ELF-1 (cell line): ENCODE measurements around the gene RNF225.
A peak's percentile ranks its signal among the peaks of the same experiment; 100 is the strongest.
"Not testable (repeated sequence)": the region's sequence is repeated elsewhere in the genome, so short reads cannot be mapped to it uniquely, and the experiment has no call there.

Experiments used
- DNase-seq: peaks from one replicate; pipeline ENCODE4 v3.0.0-alpha.2; 2016; ENCODE audit warnings: low read depth, low spot score

The RNF225 gene

GRCh38 chr19:58362272-58362994, 33.0 kb upstream of the RNF225 start, which contains the start of gene ZNF497:
ZNF497 (minus strand) TSS chr19:58362751; CDS start chr19:58357635, 5,116 bp downstream.
- peak; percentile 100 for DNase-seq

DNA sequence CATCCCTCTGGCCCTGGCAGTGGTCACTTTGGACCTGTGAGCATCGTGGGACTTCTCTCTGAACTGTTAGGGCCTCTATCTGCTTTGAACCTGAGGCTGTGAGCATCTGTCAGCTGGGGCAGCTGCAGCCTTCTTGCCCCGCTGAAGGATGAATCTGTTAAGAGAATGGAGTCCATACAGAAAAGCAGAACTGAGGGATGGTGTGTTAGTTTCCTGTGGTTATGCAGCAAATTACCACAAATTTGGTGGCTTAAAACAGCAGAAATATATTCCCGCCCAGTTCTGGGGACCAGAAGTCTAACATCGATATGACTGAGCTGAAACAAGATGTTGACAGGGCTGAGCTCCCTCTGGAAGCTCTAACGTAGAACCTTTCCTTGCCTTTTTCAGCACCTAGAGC, 31.3 kb upstream of the RNF225 start:
- no peak for DNase-seq

DNA sequence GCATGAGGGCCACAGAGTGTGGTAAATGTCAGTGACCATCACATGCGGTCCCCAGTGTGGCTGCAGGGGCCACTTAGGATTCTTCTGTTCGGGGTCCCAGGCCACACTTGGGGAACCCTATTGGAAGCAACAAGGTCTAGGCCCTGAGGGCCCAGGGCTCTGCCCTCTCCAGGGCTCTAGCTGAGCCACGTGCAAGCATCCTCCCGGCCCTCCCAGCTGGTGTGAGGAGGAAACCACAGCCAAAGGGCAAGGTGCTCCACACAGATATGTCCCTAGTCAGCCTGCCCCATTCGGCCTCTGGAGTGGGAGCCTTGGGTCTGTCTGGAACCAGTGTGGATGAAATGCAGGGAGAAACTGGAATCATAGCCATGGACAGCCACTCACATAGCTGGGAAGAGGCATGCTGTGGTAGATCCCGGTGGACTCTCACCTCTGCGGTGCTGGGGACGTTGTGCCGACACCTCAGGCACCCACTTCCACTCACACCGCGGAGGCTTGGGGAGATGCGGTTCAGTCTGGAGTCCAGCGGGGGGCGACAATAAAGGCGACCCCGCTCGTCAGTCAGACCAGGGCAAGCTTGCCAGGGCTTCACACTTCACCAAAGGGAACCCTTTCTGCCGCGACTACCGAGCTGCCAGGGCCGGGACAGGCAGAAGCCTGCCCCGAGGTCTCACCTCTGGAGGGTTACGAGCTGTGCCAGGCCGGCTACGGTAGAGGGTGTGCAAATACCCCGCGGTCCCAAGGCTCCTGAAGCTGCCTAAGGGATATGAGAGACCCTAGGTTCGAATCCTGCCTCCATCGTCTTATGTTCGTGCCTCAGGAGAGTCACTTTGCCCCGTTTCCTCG, 28.6 kb upstream of the RNF225 start:
- no peak for DNase-seq

DNA sequence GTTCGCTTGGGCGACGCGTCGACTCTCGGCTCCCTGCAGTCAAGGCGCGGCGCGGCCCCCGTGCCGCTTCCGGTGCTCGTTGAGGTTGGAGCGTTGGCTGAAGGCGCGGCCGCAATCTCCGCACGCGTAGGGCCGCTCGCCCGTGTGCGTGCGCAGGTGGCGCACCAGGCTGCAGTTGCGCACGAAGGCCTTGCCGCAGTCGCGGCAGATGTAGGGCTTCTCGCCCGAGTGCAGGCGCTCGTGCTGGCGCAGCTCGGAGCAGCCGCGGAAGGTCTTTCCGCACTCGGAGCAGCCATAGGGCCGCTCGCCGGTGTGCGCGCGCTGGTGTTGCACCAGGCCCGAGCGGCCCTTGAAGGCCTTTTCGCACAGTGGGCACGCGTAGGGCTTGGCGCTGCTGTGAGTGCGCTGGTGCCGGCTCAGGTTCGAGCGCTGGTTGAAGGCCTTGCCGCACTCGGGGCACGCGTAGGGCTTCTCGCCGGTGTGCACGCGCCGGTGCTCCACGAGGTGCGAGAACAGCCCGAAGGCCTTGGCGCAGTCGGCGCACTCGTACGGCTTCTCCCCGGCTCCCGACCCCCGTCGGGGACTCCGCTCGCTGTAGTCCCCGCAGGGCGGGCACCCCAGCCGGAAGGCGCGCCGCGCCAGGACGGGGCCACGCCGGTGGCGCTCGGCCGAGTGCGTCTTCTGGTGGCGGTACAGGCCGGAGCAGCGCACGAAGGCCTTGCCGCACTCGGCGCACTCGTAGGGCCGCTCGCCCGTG, 27.6 kb upstream of the RNF225 start:
- no peak for DNase-seq

GRCh38 chr19:58368561-58369360, 26.7 kb upstream of the RNF225 start:
- no peak for DNase-seq

- peak; percentile 53 for DNase-seq
Measured at GRCh38 chr19:58372311-58373133, 22.9 kb upstream of the RNF225 start.

GRCh38 chr19:58374200-58374599, 21.3 kb upstream of the RNF225 start:
- DNase-seq = no peak

DNA sequence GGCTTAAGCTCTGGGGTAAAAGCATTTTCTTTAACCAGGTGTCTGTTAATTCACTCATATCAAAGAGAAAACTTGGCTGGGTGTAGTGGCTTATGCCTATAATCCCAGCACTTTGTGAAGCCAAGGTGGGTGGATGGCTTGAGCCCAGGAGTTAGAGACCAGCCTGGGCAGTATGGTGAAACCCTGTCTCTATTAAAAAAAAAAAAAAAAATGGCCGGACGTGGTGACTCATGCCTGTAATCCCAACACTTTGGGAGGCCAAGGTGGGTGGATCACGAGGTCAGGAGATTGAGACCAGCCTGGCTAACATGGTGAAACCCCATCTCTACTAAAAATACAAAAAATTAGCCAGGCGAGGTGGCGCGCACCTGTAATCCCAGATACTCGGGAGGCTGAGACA, 18.7 kb upstream of the RNF225 start:
- DNase-seq = not testable (repeated sequence)

- DNase-seq = no peak
Measured at GRCh38 chr19:58379246-58379645, 16.2 kb upstream of the RNF225 start.

DNA sequence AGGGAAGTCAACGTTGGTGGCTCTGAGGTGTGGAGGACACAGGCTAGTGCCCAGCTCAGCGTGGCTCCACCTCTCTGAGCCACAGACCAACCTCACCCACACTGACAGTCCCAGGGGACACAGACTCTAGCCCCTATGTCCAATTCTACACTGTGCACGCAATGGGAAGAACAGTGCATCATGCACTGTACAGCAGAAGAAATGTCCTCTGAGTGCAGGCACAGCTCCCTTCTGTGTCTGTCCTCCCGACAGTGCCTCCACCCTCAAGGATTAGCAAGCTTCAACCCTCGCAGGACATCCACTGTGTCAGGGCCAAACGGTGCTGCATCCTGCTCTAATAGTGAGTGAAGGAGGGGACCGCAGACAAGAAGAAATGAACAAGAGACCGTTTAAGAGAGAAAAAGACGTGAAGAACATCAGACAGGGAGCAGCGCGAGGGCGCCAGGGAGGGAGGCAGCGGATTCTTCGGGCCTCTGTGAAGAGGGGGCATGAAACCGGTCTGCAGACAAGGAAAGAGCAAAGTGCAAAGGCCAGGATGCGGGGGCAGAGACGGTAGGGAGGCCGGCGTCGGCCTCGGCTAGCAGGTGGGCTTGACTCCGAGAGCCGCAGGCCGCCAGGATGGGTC, 15.3 kb upstream of the RNF225 start:
- DNase-seq = no peak

DNA sequence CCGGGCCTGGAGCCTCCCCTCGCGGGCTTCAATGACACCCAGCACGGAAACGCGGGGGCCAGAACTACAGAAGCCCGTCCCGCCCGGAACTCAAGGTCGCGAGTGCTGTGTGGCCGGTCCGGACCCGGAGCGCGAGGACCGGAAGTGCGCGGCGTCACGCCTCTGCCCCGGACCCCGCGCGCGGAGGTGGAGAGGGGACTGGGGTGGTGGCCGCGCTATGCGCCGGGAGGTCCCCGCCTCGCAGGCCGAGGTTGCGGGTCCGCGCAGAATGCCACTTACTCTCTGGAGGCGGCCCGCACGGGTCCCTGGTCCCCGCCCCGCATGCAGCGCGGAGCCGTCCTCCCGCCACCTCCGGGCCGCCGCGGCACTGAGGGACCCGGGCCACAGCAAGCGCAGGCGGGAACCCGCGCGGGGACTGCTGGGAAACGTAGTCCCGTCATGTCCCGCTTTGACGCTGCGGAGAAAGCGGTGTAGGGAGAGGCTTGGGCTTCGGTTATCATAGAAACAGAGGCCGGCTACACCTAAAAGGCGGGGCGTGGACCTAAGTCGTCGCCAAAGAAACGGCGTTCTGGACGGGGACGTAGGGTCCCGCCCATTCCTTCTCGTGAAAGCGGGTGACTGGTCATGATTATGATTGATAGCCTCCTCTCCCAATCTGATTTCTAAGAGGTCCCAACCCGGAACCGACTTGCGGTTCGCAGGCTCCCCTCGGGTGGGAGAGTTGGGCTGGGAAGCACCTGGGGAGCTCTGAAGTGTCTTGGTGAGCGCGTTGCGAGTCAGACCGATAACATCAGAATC, 14.6 kb upstream of the RNF225 start, which contains the start of gene ZNF837:
ZNF837 (minus strand) TSS at position 369 of the 798 bp plus-strand sequence. CDS start 11,698 bp downstream, outside the sequence.
- DNase-seq = peak; percentile 100

DNA sequence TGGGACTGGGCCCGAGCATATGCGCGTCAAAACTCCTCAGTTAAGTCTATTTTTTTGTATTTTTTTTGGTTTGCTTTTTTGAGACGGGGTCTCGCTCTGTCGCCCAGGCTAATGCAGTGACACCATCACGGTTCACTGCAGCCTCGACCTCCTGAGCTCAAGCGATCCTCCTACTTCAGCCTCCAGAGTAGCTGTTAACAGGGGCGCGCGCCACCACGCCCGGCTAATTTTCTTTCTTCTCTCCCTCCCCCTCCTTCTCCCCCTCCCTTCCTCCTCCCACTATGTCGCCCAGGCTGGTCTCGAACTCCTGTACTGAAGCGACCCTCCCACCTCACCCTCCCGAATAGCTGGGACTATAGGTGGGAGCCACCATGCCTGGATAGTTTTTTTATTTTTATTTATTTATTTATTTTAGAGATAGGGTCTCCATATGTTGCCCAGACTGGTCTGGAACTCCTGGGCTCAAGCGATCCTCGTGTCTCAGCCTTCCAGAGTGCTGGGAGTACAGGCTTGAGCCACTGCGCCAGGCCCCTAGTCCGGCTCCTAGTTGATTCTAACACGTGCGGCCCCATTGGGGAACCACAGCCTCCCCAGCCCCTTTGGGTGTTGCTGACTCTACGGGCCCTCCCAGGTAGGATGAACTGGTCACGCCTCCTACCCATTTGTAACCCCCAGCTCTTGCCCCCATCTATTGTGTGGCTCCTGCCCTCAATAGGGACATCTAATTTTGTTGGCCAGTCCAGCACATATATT, 13.8 kb upstream of the RNF225 start:
- DNase-seq = no peak

- DNase-seq = no peak
Measured at GRCh38 chr19:58382997-58383603, 12.4 kb upstream of the RNF225 start.

DNA sequence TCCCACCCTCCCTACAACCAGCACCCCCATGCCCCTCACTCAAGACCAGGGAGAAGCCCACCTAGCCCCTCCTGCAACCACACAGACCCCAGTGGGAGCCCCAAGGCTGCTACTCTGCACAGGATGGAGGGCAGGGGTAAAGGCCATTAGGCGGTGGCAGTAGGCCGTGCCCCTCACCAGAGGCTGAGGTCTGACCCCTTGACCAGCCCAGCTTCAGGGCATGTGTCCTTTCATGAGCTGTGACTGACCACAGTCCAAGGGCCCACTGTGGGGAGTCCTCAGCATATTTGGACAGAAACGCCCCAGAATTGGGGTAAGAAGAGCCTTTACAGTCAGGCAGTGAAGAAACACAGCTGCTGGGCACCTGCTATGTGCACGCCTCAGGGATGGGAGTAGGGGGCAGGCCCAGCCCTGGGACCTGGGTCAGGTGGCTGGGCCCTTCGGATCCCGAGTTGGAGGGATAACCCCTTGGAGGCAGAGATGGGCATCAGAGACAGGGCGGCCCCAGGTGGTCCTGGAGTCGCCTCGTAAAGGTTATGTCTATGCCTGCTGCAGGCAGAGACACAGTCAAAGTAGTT, 10.1 kb upstream of the RNF225 start:
- no peak for DNase-seq

DNA sequence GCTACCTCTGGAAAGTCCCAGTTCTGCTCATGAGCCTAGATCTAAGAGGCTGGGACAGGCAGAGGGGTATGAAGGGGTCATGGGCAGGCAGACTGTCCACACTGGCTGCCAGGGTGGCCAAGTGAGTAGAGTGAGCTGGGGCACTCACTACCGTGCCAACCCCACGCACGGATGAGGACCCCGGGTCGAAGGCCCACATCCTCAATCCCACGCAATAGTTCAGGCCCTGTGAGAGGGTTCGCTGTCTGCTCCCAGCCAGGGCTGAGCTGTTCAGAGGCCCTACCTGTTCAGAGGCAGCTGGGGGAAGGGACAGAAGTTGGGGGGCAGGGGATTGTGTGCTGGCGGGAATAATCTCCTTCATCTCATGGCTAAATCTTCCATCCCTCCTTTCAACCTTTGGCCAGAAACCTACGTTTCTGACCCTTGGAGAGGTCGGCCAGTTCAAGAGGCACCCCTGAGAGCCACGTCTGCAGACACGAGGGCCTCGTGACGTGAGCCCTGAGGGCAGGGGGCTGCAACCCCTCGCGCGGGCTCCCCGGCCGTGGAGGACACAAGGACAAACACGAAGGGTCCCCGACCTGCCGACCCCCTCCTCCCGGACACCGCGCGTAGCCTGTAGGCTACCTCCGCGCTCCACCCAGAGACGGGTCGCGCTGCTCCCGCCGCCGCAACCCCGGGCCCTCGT, 9.4 kb upstream of the RNF225 start:
- no peak for DNase-seq

DNA sequence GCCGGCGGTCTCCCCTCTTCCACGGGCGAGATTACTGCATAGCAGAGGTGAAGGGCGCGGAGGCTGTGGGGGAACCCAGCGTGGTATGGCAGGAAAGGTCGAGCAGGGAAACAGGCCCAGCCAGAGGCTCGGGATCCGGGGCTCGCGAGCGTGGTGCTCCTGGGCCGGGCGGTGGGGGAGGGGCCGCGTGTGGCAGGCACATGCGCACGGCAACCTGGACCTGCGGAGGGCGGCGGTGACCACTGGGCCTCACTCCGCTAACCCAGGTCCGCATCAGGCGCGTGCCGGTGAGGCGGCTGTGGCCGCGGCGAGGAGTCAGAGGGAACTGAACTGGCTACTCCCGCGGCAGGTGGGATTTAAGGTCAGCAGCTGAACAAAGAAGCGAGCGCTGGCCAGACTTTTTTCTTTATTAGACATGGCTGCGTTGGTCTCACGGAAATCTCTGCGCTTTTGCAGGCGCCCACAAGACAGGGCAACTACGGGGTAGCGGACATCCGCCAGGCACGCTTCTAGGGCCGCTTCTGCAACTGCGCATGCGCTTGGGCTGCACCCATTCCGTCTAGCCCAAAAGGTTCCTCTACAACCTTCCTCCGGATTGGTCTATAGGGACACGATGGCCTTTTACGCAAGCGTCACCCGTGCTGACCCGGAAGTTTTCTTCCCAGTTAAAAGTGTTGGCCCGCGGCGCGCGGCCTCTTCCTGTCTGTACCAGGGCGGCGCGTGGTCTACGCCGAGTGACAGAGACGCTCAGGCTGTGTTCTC, 8.7 kb upstream of the RNF225 start, which contains the start of gene RPS5:
RPS5 (plus strand) TSS at position 694 of the 762 bp plus-strand sequence. CDS start 869 bp downstream, outside the sequence.
- peak; percentile 97 for DNase-seq
